GM18502 (cell line): ENCODE data around the gene ADRM1.

Experiments used
- ATAC-seq: cut with Tn5 transposase; IDR thresholded peaks from one replicate; pipeline ENCODE4 v1.9.1; 2021; ENCODE audit warnings: mild to moderate bottlenecking; ENCODE audit not compliant: unreplicated experiment, poor library complexity

Gene ADRM1

DNA sequence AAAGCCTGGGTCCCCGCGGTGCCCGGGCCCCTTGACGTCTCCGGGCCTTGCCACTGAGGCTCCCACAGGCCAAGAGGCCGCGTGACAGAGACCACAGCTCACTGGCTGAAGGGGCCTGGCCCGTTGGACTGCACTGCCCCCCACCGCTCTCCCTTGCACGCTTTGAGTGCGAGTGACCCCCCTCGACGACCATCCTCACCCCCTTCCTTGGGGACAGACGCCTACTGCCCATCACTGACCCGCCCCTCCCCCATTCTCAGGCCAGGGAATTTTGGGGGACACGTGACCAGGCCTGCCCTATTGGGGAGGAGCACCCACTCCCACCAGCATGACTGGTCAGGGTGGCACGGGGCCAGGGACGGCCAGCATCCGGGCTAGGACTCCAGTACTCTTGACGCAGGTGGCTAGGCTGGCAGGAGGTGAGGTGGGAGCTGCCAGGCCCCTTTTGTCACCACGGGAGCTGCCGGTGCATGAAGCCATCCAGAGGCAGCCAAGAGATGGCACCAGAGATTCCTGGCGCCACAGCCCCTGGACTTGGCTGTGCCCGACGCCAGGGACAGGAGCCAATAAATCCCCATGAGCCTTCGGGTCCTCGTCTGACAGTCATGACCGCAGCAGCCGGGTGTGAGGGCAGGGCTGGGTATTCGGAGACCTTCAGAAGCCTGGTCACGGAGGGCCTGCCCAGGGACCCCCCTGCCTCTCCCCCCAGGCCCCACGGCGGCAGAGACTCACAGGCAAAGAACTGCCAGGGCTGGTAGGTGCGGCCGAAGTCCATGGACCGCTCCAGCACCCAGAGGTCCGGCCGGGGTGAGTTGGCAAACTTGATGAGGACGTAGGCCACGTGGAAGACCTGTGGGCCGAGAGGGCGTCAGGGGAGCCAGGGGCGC is 49.8 kb downstream of the ADRM1 start:
- ATAC-seq: no peak

DNA sequence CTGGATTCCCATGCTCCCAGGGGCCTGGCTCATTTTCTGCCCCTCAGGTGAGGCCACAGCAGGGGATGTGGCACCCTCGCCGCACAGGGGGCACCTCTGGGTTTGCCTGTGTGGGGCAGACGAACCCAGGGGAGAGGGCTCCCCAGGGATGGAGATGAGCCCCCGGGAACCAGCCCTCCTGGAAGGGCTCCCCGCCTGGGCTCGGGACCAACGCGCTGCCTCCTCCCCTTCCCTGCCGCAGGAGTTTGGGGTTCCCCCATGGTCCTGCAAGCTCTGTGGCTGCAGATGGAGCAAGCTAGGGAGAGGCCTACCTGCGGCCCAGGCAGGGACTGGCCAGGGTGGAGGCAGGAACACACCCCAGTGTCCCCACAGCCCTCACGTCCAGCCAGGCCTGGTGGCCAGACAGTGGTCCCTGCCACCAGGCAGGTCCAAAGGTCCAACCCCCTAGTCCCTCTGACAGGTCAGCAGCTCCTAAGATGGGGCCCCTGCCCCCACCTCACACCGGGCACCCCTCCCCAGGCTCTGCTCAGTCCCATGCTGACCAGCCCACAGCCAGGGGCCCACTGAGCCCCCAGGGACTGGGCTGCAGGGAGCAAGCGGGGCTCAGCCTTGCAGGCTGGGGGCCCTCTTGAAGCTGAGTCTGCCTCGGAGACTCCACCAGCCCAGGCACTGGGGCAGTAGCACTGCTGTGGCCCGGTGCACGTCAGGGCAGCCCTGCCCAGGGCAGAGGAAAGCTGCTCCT is 50.7 kb downstream of the ADRM1 start:
- no peak for ATAC-seq

DNA sequence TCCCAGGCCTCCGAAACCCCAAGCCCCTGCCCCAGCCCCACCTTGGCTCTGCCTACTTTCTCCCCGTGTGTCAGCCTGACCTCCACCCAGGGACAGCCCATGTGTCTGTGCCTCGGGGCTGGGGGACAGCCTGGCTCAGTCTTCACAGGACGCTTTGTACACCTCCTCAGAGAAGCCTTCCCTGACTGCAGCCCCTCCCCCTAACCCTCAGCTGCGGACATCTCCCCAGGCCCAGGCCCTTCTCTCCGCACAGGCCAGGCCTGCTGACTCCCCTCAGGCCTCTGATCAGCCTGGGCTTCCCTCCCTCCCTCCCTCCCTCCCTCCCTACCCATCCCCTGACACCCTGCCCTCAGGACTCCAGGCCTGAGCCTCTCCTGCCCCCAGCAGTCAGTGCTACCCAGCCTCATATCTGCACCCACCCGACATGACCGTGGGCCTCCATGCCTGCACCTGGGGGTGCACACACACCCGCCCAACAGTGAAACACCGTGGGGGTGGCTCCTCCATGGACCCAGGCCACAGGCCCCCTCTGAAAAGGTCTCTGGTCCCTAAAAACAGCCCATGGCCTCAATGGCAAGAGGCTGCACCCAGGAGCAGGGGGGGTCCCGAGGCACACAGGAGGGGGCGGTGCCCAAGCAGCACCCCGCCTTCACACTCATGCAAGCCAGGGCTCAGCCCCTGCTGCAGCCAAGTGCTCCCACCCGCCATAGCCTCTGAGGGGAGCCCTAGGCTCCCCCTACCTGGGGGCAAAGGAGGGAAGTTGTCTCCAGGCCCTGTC is 51.4 kb downstream of the ADRM1 start:
- no peak for ATAC-seq

DNA sequence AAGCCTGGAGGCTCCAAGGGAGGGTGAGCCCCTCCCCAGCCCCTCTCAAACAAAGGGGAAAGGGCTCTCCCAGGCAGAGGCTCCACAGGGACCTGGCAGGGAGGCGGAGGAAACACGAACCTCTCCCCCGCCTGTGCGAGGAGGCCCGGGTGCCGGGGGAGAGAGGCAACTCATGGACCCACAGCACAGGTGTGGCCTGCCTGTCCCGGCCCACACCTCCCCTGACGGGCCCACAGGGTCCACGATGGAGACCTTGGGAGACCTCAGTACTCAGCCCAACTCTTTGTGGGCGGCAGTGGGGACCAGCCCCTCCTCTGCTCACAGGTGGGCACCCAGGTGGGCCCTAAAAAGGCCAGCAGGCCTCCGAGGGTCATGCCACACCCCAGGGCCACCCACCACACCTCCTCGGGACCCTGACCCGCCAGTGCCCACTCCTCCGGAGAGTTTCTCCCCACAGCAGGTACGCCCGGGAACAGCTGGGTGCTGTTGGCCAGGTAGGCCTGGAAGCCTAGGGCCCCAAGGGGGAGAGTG is 52.1 kb downstream of the ADRM1 start:
- no peak for ATAC-seq

DNA sequence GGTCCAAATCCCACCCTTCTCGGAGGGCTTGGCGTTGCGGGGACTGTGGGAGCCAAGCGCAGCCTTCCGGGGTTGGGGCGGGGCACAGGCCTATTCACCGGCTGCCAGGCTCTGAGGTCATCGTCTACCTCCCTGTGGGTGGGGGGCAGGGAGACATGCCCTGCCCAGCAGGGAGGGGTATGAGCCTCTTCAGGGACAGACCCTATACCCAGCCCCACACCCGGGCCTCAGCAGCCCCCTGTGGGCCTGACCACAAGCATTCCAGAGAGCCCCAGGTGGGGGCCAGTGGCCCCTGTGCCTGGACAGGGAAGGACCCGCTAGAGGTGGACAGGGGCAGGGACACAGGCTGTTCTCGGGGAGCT is 52.7 kb downstream of the ADRM1 start:
- no peak for ATAC-seq

DNA sequence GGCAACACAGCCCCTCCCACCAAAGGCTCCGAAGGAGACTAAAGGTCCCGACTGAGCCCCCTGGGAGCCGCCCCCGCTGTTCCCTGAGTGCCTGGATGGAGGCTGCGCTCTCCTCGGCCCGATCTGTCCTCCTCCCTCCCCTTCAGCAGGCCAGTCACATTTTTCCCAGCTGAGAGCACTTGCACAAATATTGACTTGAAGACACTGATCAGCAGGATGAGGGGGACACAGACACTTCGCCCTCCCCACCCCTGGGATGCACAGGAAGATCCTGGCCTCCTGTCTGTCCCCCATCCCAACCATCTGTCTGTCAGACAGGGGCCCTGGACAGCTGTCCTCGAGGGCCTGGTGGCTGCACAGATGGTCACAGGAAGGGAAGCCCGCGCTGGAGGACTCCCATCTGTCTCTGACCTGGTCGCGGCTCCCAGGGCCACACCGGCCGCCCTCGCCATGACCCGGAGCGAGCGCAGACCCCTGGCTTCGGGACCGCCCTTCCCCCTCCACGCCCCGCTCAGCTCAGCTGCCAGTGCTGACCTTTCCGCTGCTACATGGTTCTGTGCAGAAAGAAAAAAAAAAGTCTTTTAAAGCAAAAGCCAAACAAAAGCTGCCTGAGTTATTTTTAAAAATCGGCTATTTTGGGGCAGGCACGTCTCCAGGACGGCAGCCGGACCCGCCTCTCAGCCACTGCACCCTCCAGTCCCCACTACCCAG is 53.2 kb downstream of the ADRM1 start:
- no peak for ATAC-seq

DNA sequence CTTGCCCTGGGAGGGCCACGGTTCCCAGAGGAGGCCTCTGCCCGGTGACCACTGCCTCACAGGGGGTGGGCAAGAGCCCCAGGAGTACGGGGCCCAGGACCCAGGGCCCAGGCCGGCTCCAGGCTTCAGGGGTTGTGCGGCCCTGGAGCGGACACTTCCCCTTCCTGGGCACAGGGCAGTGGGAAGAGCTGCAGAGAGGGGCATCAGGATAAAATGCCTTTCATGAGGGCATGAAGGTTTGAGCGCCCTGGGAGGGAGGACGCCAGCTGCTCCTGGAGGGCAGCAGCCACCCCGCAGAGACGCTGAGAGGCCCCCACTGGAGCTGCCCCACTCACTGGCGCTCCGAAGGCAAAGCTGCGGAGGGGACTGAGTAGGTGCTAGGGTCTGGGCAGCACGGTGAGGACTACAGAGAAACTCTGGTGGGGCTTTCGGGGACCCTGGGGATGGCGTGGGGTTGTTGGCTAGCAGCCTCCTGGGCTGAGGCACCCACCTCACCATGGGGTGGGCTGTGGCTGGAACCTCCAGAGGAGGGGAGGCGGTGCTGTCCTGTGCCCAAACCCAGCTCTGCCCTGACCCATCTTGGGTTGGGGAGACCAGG is 53.9 kb downstream of the ADRM1 start:
- ATAC-seq: no peak

DNA sequence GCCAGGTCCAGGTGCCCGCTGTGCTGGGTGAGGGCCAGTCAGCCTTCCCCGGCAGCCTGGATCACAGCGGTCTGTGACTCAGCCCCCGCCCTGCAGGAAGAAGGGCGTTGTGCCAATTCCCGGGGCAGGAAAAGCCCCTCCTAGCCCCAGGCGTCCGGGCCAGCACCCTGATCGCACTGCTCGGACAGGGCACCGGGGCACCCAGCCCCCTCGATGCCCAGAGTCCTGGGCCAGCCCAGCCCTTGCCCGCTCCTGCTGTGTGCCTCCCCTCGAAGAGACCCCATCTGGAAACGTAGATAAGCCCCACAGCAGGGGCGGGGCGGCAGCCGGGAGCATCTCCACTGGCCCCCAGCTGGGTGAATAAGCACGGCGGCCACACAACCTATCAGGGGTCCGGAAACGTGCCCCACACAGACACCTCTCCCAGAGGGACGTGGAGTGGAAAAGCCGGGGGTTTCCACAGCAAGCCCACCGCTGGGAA is 54.4 kb downstream of the ADRM1 start:
- no peak for ATAC-seq

DNA sequence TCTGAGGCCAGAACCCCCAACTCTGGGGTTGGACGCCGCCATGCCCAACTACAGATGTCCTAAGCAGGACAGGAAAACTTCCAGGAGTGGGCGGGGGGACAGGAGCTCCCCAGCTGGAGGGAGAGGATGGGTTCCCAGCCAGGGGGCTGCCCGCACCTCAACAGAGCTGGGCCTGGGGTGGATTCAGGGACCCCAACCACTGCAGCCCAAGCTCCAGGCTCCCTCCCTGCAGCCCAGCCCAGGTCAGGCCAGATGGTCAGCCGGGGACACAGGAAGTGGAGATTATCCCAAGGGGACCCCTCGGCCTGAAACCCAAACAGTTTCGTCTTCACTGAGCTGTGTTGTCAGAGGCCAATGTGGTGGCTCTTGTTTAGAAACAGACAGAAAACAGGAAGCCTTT is 54.9 kb downstream of the ADRM1 start:
- ATAC-seq: no peak
